Stimulated activated CD8-positive, alpha-beta memory T cell treated with anti-CD3 and anti-CD28 coated beads, Interleukin-4, amount 100 ng/mL, for 48 hours (primary cell): ENCODE data around the gene PANK2.
A peak's percentile ranks its signal among the peaks of the same experiment; 100 is the strongest.
"Not testable (repeated sequence)": the region's sequence is repeated elsewhere in the genome, so short reads cannot be mapped to it uniquely, and the experiment has no call there.

Experiments
- DNase-seq: peaks from one replicate; pipeline ENCODE4 v3.0.0-alpha.2; 2020

Gene PANK2

GRCh38 chr20:3888622-3889488 is at the start of gene PANK2:
PANK2 (plus strand) TSS chr20:3889387.
- DNase-seq, result peak; percentile 98

- DNase-seq, result not testable (repeated sequence)
These were observed 49.0 kb upstream of the PANK2 start for GRCh38 chr20:3840201-3840600.

- DNase-seq, result no peak
These were observed 46.7 kb upstream of the PANK2 start for GRCh38 chr20:3842348-3842930.

- DNase-seq, result no peak
These were observed 45.7 kb upstream of the PANK2 start for GRCh38 chr20:3843490-3843889.

GRCh38 chr20:3843990-3844619 is 45.1 kb upstream of the PANK2 start:
- not testable (repeated sequence) for DNase-seq

GRCh38 chr20:3846378-3846739 is 42.8 kb upstream of the PANK2 start:
- no peak for DNase-seq

- DNase-seq, result peak; percentile 92
These were observed 42.3 kb upstream of the PANK2 start, which contains the start of gene MAVS for GRCh38 chr20:3846740-3847428. MAVS (plus strand) TSS chr20:3846834; CDS start chr20:3854625, 7,791 bp downstream.

- DNase-seq, result no peak
These were observed 41.7 kb upstream of the PANK2 start for GRCh38 chr20:3847429-3847940.

GRCh38 chr20:3848565-3848964 is 40.6 kb upstream of the PANK2 start:
- DNase-seq, result no peak

GRCh38 chr20:3854462-3854871 is 34.7 kb upstream of the PANK2 start:
- no peak for DNase-seq

- no peak for DNase-seq
These were observed 31.8 kb upstream of the PANK2 start for GRCh38 chr20:3857405-3857804.

- no peak for DNase-seq
These were observed 30.5 kb upstream of the PANK2 start for GRCh38 chr20:3858689-3859088.

GRCh38 chr20:3861191-3861590 is 28.0 kb upstream of the PANK2 start:
- no peak for DNase-seq

GRCh38 chr20:3862333-3862732 is 26.9 kb upstream of the PANK2 start:
- no peak for DNase-seq

- DNase-seq, result no peak
These were observed 25.9 kb upstream of the PANK2 start for GRCh38 chr20:3863317-3863716.

- DNase-seq, result no peak
These were observed 24.7 kb upstream of the PANK2 start for GRCh38 chr20:3864518-3864917.

GRCh38 chr20:3865152-3865886 is 23.9 kb upstream of the PANK2 start:
- DNase-seq, result no peak

- DNase-seq, result no peak
These were observed 23.2 kb upstream of the PANK2 start for GRCh38 chr20:3865887-3866407.

GRCh38 chr20:3866464-3866863 is 22.7 kb upstream of the PANK2 start:
- DNase-seq, result no peak

GRCh38 chr20:3867802-3868201 is 21.4 kb upstream of the PANK2 start:
- no peak for DNase-seq

- no peak for DNase-seq
These were observed 19.1 kb upstream of the PANK2 start for GRCh38 chr20:3869839-3870634.
